ENCODE measurements around the gene CYB561D1.
A peak's percentile ranks its signal among the peaks of the same experiment; 100 is the strongest.
"Not testable (repeated sequence)": the region's sequence is repeated elsewhere in the genome, so short reads cannot be mapped to it uniquely, and the experiment has no call there.

CYB561D1 gene

GRCh38 chr1:109493805-109494539 lies at the start of gene CYB561D1:
Gene CYB561D1 (plus strand): TSS chr1:109494094. CDS start chr1:109494140, 46 bp downstream.
- DNase-seq, result peak; percentile 82 to 88 (median 86)

- DNase-seq, result no peak
Measured at GRCh38 chr1:109444346-109444745, 49.5 kb upstream of the CYB561D1 start.

- DNase-seq, result not testable (repeated sequence)
Measured at GRCh38 chr1:109445949-109446695, 47.8 kb upstream of the CYB561D1 start.

- DNase-seq, result no peak
Measured at GRCh38 chr1:109447524-109447923, 46.4 kb upstream of the CYB561D1 start.

- no peak for DNase-seq
Measured at GRCh38 chr1:109454497-109455133, 39.3 kb upstream of the CYB561D1 start.

GRCh38 chr1:109457819-109458218 lies 36.1 kb upstream of the CYB561D1 start:
- no peak for DNase-seq

GRCh38 chr1:109466125-109466451 lies 27.8 kb upstream of the CYB561D1 start:
- DNase-seq, result peak in 1 of 3 experiments; percentile 41

GRCh38 chr1:109466452-109467300 lies 27.2 kb upstream of the CYB561D1 start, which contains the start of gene SYPL2:
Gene SYPL2 (plus strand): TSS chr1:109466546. CDS start chr1:109466844, 298 bp downstream.
- peak in 2 of 3 experiments; percentile 37 to 41 for DNase-seq

- no peak for DNase-seq
Measured at GRCh38 chr1:109467301-109467777, 26.6 kb upstream of the CYB561D1 start.

- DNase-seq, result no peak
Measured at GRCh38 chr1:109468061-109468460, 25.8 kb upstream of the CYB561D1 start.

- DNase-seq, result peak in 2 of 3 experiments; percentile 4 to 12
Measured at GRCh38 chr1:109468903-109469302, 25.0 kb upstream of the CYB561D1 start.

GRCh38 chr1:109470245-109470644 lies 23.6 kb upstream of the CYB561D1 start:
- no peak for DNase-seq

GRCh38 chr1:109472779-109473178 lies 21.1 kb upstream of the CYB561D1 start:
- no peak for DNase-seq

- DNase-seq, result not testable (repeated sequence)
Measured at GRCh38 chr1:109473284-109474057, 20.4 kb upstream of the CYB561D1 start.

- DNase-seq, result no peak
Measured at GRCh38 chr1:109474697-109475096, 19.2 kb upstream of the CYB561D1 start.

- DNase-seq, result no peak
Measured at GRCh38 chr1:109475261-109475660, 18.6 kb upstream of the CYB561D1 start.

GRCh38 chr1:109476825-109477224 lies 17.1 kb upstream of the CYB561D1 start:
- no peak for DNase-seq

GRCh38 chr1:109477821-109478220 lies 16.1 kb upstream of the CYB561D1 start:
- no peak for DNase-seq

GRCh38 chr1:109478806-109479205 lies 15.1 kb upstream of the CYB561D1 start:
- no peak for DNase-seq

- no peak for DNase-seq
Measured at GRCh38 chr1:109479311-109479710, 14.6 kb upstream of the CYB561D1 start.

GRCh38 chr1:109479901-109480300 lies 14.0 kb upstream of the CYB561D1 start:
- no peak for DNase-seq

GRCh38 chr1:109481646-109482045 lies 12.2 kb upstream of the CYB561D1 start:
- peak in 1 of 3 experiments; percentile 7 for DNase-seq
